HepG2 (cell line): ENCODE results near the gene AGBL3. TPM values are rescaled to one million over a fixed set of nuclear protein-coding genes. Genes with fewer than 3 reads are reported as not detected.

Experiments
- AGO1 ChIP-seq: fragments of 200-400 bp; formaldehyde crosslinking; IDR thresholded peaks from 2 replicates; pipeline ENCODE4 v1.6.1; 2017; ENCODE audit warnings: mild to moderate bottlenecking, low read depth, low read length, moderate library complexity; ENCODE audit not compliant: poor library complexity, severe bottlenecking
- AKNA ChIP-seq: sonication (generic); formaldehyde crosslinking; IDR thresholded peaks from 2 replicates; pipeline ENCODE4 v1.4.0; 2020; ENCODE audit warnings: missing genetic modification reagents, borderline replicate concordance
- ATF6 ChIP-seq: sonication (generic); formaldehyde crosslinking; conservative IDR thresholded peaks from 2 replicates; pipeline ENCODE4 v1.4.0; 2020; ENCODE audit warnings: missing genetic modification reagents
- CBX5 ChIP-seq: sonication (generic); formaldehyde crosslinking; IDR thresholded peaks from 2 replicates; pipeline ENCODE4 v1.4.0; 2020; ENCODE audit warnings: missing genetic modification reagents, borderline replicate concordance
- GFI1 ChIP-seq: sonication (generic); formaldehyde crosslinking; IDR thresholded peaks from 2 replicates; pipeline ENCODE4 v1.5.0; 2020; ENCODE audit warnings: missing genetic modification reagents, mild to moderate bottlenecking, borderline replicate concordance
- HMG20A ChIP-seq: IDR thresholded peaks from 2 replicates; pipeline ENCODE4 v1.6.1; 2016; ENCODE audit warnings: borderline replicate concordance
- HMGXB3 ChIP-seq: sonication (generic); formaldehyde crosslinking; IDR thresholded peaks from 2 replicates; pipeline ENCODE4 v1.4.0; 2020; ENCODE audit warnings: missing genetic modification reagents, borderline replicate concordance
- MYPOP ChIP-seq: sonication (generic); formaldehyde crosslinking; IDR thresholded peaks from 2 replicates; pipeline ENCODE4 v1.8.1; 2023; ENCODE audit warnings: mild to moderate bottlenecking, moderate library complexity, missing genetic modification reagents
- NCOR1 ChIP-seq: fragments of 200-600 bp; sonication (generic); IDR thresholded peaks from 2 replicates; pipeline ENCODE4 v1.7.0; 2017; ENCODE audit warnings: antibody characterized with exemption, low read length, borderline replicate concordance
- PHB2 ChIP-seq: fragments of 450-650 bp; IDR thresholded peaks from 2 replicates; pipeline ENCODE4 v1.6.1; 2018; ENCODE audit not compliant: partially characterized antibody
- RFX3 ChIP-seq: IDR thresholded peaks from 2 replicates; pipeline ENCODE4 v1.6.1; 2016; ENCODE audit warnings: missing biosample characterization, missing genetic modification reagents
- ZFP90 ChIP-seq: sonication (generic); formaldehyde crosslinking; IDR thresholded peaks from 2 replicates; pipeline ENCODE4 v1.8.0; 2022; ENCODE audit warnings: missing genetic modification reagents, mild to moderate bottlenecking, inconsistent platforms, borderline replicate concordance
- ZNF124 ChIP-seq: sonication (generic); formaldehyde crosslinking; IDR thresholded peaks from 2 replicates; pipeline ENCODE4 v1.4.0; 2020; ENCODE audit warnings: missing genetic modification reagents
- ZNF562 ChIP-seq: sonication (generic); formaldehyde crosslinking; IDR thresholded peaks from 2 replicates; pipeline ENCODE4 v1.8.0; 2022; ENCODE audit warnings: missing genetic modification reagents, borderline replicate concordance
- ZNF766 ChIP-seq: sonication (generic); formaldehyde crosslinking; IDR thresholded peaks from 2 replicates; pipeline ENCODE4 v1.5.0; 2020; ENCODE audit warnings: missing genetic modification reagents, borderline replicate concordance
- ZNF772 ChIP-seq: sonication (generic); formaldehyde crosslinking; IDR thresholded peaks from 2 replicates; pipeline ENCODE4 v1.5.0; 2020; ENCODE audit warnings: mild to moderate bottlenecking, missing genetic modification reagents
- polyA plus RNA-seq, 8 experiments: library from polyadenylated mRNA; depleted of rRNA in 3 of 8; stranded (reverse) in 7 of 8; unstranded in 1 of 8; fragments of >200 nt; fragmentation: Illumina TruSeq in 4 of 8; extraction: Trizol in 4 of 8; gene quantifications; 2 replicates each; pipeline versions ENCODE4 v1.2.1 to v1.2.3, GENCODE V29; 2011 to 2016; ENCODE audit warnings: low read depth in 4 of 8, missing spikeins in 1 of 8, mixed read lengths in 1 of 8; ENCODE audit not compliant: insufficient read depth in 1 of 8
- total RNA-seq, 5 experiments: library from RNA; depleted of rRNA; stranded (reverse); fragments of >200 nt; fragmentation: Illumina TruSeq; extraction: Trizol; gene quantifications; 2 replicates each; pipeline ENCODE4 v1.2.3, GENCODE V29; 2016; ENCODE audit warnings: low read depth in 1 of 5

The AGBL3 gene
- total and polyA plus RNA-seq, 2 of the 13 experiments (the other 11 are each of a cell fraction or from before 2014, with no cell fraction given) = 2.2 to 7.2 TPM

- TF ChIP-seq HMGXB3 (CRISPR knock-in tag) (peak; percentile 37; the same call in 1 of the 2 replicates), ZNF124 (CRISPR knock-in tag) (peak; percentile 50), NCOR1 (peak; percentile 96), ZFP90 (CRISPR knock-in tag) (no peak), CBX5 (CRISPR knock-in tag) (no peak; the same call in 1 of the 2 replicates), MYPOP (CRISPR knock-in tag) (no peak; the same call in 1 of the 2 replicates), GFI1 (peak; percentile 90), AKNA (no peak), ZNF766 (CRISPR knock-in tag) (no peak), PHB2 (no peak), RFX3 (no peak), HMG20A (peak; percentile 61; the same call in 1 of the 2 replicates), ZNF772 (no peak), AGO1 (no peak), ATF6 (CRISPR knock-in tag) (no peak), ZNF562 (CRISPR knock-in tag) (no peak)
Observed at GRCh38 chr7:134991469-134992339, 5.4 kb downstream of the AGBL3 start (continued).
